Activated T-cell treated with anti-CD3 and anti-CD28 coated beads, Interleukin-2, amount 50 U/mL, for 1 hour (primary cell): Measurements from ENCODE around the gene SLC25A12.
"Not testable (repeated sequence)": the region's sequence is repeated elsewhere in the genome, so short reads cannot be mapped to it uniquely, and the experiment has no call there.

Experiments
- DNase-seq: peaks from one replicate; pipeline ENCODE4 v3.0.0-alpha.2; 2020

The SLC25A12 gene

GRCh38 chr2:171788316-171788993 is 105.6 kb downstream of the SLC25A12 start:
- no peak for DNase-seq

- no peak for DNase-seq
These were observed 106.5 kb downstream of the SLC25A12 start for GRCh38 chr2:171787333-171788072.

DNA sequence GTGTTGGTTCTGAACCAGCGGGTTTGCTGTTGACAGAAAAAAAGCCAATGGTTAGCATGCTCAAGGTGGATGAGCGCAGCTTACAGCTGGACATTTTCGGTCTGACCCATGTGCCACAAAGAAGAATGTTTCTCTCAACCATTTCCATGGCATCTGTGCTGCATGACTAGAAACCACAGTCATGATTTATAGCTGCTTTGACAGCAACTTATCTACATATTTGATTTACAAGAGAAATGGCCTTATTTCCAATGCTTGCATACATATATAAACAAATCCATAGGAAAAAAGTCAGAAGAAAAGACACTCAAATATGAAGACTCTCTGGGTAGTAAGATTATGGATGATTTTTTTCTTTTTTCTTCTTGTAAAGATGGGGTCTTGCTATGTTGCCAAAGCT is 108.6 kb downstream of the SLC25A12 start:
- DNase-seq = no peak

DNA sequence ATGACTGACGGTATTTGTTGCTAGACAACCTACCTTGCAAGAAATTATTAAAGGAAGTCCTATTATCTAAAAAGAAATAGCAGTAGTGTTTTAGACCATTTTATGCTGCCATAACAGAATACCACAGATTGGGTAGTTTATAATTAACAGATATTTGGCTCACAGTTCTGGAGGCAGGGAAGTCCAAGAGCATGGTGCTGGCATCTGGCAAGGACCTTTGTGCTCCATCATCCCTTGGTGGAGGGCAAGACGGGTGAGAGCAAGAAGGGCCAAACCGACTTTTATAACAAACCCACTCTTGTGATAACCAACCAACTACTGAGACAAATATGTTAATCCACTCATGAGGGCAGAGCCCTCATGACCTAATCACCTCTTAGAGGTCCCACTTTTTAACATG is 115.5 kb downstream of the SLC25A12 start:
- DNase-seq = no peak

GRCh38 chr2:171774581-171774980 is 119.5 kb downstream of the SLC25A12 start:
- DNase-seq = not testable (repeated sequence)

GRCh38 chr2:171772373-171772772 is 121.7 kb downstream of the SLC25A12 start:
- no peak for DNase-seq

- no peak for DNase-seq
These were observed 122.6 kb downstream of the SLC25A12 start for GRCh38 chr2:171771463-171771862.

- no peak for DNase-seq
These were observed 130.4 kb downstream of the SLC25A12 start for GRCh38 chr2:171763602-171764001.

GRCh38 chr2:171762879-171763573 is 131.0 kb downstream of the SLC25A12 start:
- no peak for DNase-seq

GRCh38 chr2:171761176-171761575 is 132.9 kb downstream of the SLC25A12 start:
- DNase-seq = not testable (repeated sequence)

DNA sequence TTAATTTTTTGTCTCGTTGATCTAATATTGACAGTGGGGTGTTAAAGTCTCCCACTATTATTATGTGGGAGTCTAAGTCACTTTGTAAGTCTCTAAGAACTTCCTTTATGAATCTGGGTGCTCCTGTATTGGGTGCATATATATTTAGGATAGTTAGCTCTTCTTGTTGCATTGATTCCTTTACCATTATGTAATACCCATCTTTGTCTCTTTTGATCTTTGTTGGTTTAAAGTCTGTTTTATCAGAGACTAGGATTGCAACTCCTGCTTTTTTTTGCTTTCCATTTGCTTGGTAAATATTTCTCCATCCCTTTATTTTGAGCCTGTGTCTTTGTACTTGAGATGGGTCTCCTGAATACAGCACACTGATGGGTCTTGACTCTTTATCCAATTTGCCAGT is 135.3 kb downstream of the SLC25A12 start:
- not testable (repeated sequence) for DNase-seq

GRCh38 chr2:171754254-171754939 is 139.6 kb downstream of the SLC25A12 start:
- DNase-seq = no peak

DNA sequence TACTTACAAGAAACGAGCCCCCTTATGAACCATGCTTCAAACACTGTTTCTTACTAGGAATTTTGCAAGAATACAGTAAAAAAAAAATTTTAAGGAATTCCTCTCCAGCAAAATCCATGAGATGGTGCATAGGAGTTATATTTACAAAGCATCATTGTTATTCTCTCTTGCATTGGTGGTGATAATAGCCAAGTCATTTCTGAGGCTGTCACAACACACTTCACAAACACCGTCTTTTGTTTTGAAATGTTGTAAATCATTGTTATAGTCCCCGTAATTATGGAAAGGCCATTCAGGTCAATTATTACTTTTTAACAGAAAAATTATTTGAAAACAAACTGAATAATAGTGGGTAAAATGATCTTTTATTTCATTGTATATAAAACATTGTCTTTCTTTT is 146.7 kb downstream of the SLC25A12 start:
- no peak for DNase-seq

DNA sequence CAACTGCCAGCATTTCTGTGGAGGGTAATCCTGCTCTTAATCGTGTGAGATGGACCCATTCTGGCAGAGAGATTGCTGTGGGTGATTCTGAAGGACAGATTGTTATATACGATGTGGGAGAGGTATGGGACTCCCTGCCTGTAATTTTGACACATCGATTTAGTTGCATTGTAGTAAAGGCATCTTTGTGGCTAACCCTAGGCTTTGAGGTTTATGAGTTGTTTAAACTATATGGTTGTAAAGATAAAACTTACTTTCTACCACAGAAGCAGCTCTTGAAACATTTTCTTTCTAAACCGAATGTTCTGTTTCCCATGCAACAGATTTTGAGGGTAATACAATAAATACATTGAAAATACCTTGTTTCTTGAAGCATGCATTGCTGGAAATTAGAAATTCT is 148.2 kb downstream of the SLC25A12 start:
- DNase-seq = no peak

GRCh38 chr2:171745141-171745540 is 148.9 kb downstream of the SLC25A12 start:
- DNase-seq = no peak

DNA sequence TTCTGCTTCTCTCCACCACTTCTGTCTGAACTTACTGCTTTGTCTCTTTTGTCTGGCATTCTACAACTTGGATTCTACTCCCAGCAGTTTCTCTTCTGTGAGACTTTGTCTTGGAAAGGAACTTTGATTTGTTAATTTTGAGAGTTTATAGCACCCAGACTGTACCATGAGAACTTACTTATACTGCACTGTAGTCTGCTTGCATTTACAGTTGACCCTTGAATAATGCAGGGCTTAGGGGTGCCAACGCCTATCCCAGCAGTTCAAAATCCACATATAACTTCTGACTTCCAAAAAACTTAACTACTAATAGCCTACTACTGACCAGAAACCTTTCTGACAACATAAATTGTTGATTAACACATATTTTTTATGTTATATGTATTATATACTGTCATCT is 151.3 kb downstream of the SLC25A12 start:
- no peak for DNase-seq

- no peak for DNase-seq
These were observed 152.9 kb downstream of the SLC25A12 start for GRCh38 chr2:171741189-171741588.

DNA sequence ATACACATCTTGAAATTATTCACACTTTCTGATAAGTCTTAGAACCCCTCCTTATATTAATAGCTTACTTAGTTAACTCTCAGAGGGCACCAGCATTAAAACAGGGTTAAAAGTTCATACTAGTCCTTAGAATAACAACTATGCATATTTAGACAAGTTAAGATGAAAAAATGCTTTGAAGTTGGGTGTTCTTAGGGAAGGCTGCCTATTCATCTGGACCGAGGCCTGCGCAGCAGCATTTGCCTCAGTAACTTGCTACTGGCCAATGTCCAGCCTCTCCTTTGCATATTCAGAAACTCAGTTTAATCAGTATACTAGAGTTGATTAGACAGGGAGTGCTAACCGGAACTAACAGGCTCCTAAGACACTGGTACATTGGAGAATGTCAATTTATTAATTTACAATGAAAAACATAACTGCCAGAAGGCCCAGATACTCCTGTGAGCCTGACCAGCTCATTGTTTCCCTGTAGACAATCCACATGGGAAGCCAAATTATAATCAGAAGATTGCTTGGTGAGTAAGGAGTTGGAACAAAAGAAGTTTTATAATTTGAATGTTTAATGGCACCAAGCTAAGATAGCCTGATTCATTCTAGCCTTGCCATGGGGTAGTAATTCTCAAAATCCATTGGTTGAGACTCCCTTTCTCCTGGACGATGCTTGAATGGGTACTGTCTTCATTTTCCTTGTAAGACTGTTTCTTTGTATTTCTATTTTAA is 157.9 kb downstream of the SLC25A12 start:
- DNase-seq = no peak
